Posterior cingulate gyrus (tissue), 11 donors: ENCODE data around the gene RSPO1.

Experiments used
- DNase-seq, 10 donors: peaks; one replicate each; pipeline versions ENCODE4 v3.0.0 to v3.0.0-alpha.2; 2020 to 2021; ENCODE audit warnings: mixed read lengths in 3 of 10
- intact Hi-C: fragments of 100-400 bp; cut with DNase I; formaldehyde crosslinking; loops from one replicate; pipeline ENCODE4 v1.15.1; 2023

The RSPO1 gene

GRCh38 chr1:37658486-37658885, 23.8 kb upstream of the RSPO1 start:
- intact Hi-C loops, result no loop called here
- no peak for DNase-seq

- intact Hi-C loops, result no loop called here
- DNase-seq, result peak in 1 of 10 donors; percentile 50
Observed at GRCh38 chr1:37657620-37658412, 23.1 kb upstream of the RSPO1 start.

DNA sequence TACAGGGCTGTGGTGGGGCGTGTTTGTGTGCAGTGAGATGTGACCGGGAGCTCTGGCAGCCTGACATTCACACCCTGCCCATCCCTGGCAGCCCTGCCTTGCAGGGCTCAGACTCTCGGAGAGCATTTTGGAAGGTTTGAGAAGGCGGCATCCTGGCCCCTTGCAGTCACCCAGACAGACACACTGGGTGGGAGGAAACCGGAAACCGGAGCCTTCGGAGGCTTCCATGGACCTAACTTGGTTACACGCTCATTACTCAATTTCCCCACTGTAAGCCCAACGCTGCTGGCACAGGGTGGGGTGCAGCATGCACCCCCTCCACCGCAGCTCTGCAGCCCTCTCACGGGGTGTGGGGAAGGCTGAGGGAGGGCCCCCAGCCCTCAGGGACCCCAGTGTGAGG, 22.2 kb upstream of the RSPO1 start:
- intact Hi-C loops, result no loop called here
- peak in 1 of 10 donors; percentile 69 for DNase-seq

DNA sequence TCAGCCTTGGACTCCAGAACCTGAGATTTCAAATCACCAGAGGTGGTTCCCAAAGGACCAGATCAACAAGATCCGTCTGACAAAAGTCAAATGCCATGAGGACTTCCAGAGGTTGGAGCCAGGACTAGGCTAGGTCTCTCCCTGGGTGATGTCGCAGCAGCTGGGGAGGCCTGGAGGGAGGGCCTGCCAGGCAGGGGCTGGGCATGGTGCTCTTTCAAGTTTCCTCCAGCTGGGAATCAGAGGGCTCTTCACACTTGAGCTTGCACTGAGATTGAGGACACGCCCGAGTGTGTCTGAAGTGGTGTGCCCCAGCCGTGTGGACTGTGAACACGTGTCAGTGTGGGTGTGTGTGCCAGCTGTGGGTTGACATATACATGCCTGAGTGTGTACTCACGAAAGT, 21.3 kb upstream of the RSPO1 start:
- peak in 1 of 10 donors; percentile 22 for DNase-seq
- intact Hi-C loops, result no loop called here

DNA sequence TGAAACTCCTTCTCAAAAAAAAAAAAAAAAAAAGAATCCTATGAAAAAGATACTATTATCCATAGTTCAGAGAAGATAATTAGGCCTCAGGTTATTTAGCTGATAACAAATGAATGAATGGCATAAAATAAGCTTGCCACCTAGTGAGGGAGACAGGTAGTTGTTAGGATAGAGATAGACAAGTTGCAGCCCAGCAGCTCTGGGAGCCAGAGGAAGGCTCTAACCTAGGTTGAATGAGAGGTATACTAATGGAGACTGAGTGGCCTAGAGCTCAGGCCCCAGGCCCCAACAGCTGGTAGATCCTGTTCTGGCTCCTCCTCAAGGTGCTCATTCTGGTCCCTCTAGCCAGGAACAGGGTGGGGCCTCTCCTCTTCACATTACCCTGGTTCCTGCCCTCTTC, 20.6 kb upstream of the RSPO1 start:
- DNase-seq, result no peak
- intact Hi-C loops, result no loop called here

GRCh38 chr1:37653906-37654305, 19.2 kb upstream of the RSPO1 start:
- peak in 1 of 10 donors; percentile 19 for DNase-seq
- intact Hi-C loops, result no loop called here

- peak in 2 of 10 donors; percentile 6 to 52 for DNase-seq
- intact Hi-C loops, result no loop called here
Observed at GRCh38 chr1:37652976-37653375, 18.3 kb upstream of the RSPO1 start.

DNA sequence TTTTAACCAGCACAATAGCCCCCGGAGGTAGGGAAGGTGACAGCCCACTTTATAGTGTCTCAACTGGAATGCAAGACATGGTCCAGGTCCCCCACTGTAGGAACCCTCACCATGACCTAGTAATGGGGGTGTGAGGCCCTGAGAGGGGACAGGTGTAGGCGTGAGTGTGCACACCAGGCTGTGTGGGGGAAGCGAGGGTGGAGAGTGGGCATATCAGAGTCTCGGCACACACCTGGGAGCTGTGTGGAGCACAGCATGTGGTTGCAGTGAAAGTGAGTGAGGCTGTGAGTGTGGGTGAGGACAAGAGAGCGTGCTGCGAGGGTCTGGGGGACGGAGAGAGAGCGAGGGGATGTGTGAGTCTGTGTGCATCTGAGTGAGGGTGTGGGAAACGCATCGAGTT, 17.1 kb upstream of the RSPO1 start:
- peak in 1 of 10 donors; percentile 49 for DNase-seq
- intact Hi-C loops, result no loop called here

DNA sequence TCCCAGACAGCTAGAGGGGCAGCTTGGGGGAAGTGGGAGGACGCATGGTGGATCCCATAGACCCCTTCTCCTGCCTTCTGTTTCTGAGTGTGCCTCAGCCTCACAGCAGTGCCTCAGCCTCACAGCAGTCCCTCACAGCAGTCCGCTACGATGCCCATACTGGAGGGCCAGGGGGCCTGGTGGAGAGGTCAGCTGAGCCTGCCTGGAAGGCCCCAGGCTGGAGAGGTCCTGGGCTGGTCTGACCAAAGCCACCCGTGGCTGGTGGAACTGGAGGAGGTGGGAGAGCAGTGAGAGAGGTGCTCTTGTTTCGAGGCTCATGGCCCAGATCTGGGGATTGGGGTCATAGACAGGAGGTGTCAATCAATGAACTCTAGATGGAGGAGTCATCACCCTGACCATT, 16.0 kb upstream of the RSPO1 start:
- intact Hi-C loops, result no loop called here

GRCh38 chr1:37650173-37650572, 15.5 kb upstream of the RSPO1 start:
- intact Hi-C loops, result no loop called here
- DNase-seq, result peak in 1 of 10 donors; percentile 45

More for the DNA sequence above, 16.0 kb upstream of the RSPO1 start:
- DNase-seq, result peak in 1 of 10 donors; percentile 73

GRCh38 chr1:37647281-37647680, 12.6 kb upstream of the RSPO1 start:
- intact Hi-C loops, result no loop called here
- DNase-seq, result no peak

DNA sequence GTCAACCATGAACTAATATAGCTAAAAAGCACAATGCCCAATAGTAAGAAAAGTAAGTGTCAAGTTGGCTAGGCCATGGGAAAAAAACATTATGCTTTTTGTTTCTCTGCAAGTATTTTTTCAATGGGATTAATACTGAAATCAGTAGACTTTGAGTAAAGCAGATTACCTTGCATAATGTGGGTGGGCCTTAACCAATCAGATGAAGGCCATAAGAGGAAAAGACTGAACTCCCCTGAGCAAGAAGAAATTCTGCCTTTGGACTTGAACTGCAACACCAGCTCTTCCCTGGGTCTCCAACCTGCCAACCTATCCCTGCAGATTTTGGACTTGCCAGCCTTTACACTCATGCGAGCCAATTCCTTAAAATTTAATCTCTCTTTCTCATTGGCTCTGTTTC, 6.4 kb upstream of the RSPO1 start:
- intact Hi-C loops, result no loop called here
- DNase-seq, result no peak

- DNase-seq, result no peak
- intact Hi-C loops, result no loop called here
Observed at GRCh38 chr1:37636435-37636834, 1.7 kb upstream of the RSPO1 start.

- intact Hi-C loops, result no loop called here
- peak in 1 of 10 donors; percentile 38 for DNase-seq
Observed at GRCh38 chr1:37634992-37635902, 555 bp upstream of the RSPO1 start.

GRCh38 chr1:37633938-37634243, 801 bp downstream of the RSPO1 start:
- intact Hi-C loops, result no loop called here
- no peak for DNase-seq

- peak in 1 of 10 donors; percentile 52 for DNase-seq
- intact Hi-C loops, result no loop called here
Observed at GRCh38 chr1:37633040-37633937, 1.4 kb downstream of the RSPO1 start.

- intact Hi-C loops, result no loop called here
- no peak for DNase-seq
Observed at GRCh38 chr1:37631036-37631435, 3.7 kb downstream of the RSPO1 start.

DNA sequence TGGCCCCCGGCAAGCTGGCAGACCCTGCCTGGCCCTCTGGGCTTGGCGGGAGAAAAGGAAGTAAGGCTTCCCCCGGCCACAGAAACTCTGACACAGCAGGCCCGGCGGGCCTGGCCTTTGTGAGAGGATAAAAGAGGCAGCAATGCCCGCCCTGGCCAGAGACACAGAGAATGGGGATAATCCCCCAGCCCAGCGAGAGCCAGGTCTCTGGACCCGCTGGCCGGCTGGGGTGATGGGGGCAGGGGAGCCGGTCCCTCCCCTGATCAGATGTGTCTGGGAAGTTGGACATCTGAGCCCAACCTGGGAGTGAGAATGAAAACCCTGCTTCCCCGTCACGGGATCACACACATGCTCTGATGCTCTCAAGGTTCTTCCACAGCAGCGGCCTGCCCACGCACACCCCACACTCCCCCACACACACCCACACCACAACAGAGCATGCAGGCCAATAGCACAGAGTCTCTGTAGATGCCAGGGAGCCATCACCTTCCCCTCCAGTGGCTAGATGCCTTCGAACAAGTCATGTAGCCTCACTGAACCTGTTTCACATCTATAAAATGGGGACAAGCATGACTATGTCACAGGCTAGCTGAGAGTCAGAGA, 4.2 kb downstream of the RSPO1 start:
- no peak for DNase-seq
- intact Hi-C loops, result no loop called here

DNA sequence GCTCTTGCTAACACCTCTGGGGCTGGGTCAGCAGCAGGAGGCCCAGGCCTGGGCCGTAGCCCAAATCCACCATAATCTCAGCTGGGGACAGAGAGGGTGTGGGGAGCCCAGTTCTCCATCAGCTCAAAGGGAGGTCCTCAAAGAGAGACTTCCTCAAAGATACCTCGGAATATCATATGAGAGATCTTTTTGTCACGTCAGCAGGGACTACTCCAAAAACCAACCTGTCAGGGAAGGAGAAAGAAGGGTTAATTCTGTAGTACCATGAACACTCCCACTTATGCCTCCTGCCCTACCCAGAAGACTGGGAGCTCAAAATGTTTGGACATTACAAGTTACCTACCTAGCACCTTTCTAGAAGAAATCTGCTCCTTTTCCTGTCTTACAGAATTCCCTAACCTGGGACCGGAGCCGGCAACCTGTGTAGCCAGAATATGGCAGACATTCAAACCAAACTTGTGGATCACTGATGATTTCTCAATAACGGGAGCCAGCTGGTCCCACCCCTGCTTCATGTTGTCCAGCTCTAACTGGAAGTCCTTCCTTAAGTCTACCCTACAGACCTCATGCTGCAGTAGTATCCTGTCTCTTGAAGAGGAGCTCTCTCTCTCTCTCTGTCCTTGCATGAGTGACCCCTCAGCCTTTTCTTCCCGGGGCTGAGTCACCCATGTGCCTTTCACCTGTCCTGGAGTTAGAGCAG, 4.8 kb downstream of the RSPO1 start:
- intact Hi-C loops, result no loop called here
- no peak for DNase-seq

DNA sequence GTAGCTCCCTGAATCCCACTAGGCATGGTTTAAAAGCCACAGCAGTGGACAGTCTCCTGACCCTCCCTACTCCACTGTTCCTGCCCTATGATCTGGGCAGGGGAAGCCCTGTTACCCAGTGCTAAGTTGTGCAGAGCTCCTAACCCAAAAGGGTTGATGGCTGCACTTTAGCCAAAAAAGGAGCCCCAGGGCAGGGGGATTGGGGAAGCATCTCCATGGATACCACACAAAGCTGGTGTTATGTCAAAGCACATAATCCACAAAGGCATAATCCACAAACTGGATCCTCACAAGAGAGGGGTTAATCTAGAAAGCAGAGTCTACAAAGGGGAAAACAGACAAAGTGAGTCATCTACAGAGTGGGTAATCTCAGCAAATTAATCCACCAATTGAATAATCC, 5.7 kb downstream of the RSPO1 start:
- no peak for DNase-seq
- intact Hi-C loops, result no loop called here
